Measurements from ENCODE around the gene WNT7B. TPM values are rescaled to one million over a fixed set of nuclear protein-coding genes. Genes with fewer than 3 reads are reported as not detected.

WNT7B gene
- total RNA-seq, result not detected
- total RNA-seq, result 0 to 0.15 reads per million in 2 donors

GRCh38 chr22:45977003-45977411 lies at the start of gene WNT7B:
Gene WNT7B, minus strand, starts transcription at chr22:45977162. Its CDS starts 408 bp downstream, at chr22:45976754.
- no peaks in the 10 kb centered on the region for H3K9me3 ChIP-seq (ENCODE audit: control insufficient read depth, low read length, poor library complexity, severe bottlenecking)
- H3K27me3 Mint-ChIP-seq, result peaks cover 36% of the 10 kb centered on the region
- peak within 1 kb of the TSS; percentile 74 for H3K4me3 Mint-ChIP-seq
- no peak within 1 kb of the TSS for H3K27ac Mint-ChIP-seq
- DNase-seq (no peak), ATAC-seq (no peak)
- peaks cover 3% of the 10 kb centered on the region for H3K36me3 Mint-ChIP-seq (ENCODE audit: low read depth)
- peaks cover 5% of the 10 kb centered on the region for H3K4me1 Mint-ChIP-seq

- peak overlapping the region; percentile 50 for H3K4me3 Mint-ChIP-seq
- H3K27ac Mint-ChIP-seq, result no peak overlapping the region
- ATAC-seq (no peak), DNase-seq (no peak)
- H3K4me1 Mint-ChIP-seq, result peaks cover 16% of the 10 kb centered on the region
- H3K9me3 ChIP-seq (ENCODE audit: control insufficient read depth, low read length, poor library complexity, severe bottlenecking), result no peaks in the 10 kb centered on the region
- peaks cover 7% of the 10 kb centered on the region for H3K36me3 Mint-ChIP-seq (ENCODE audit: low read depth)
- peaks cover 37% of the 10 kb centered on the region for H3K27me3 Mint-ChIP-seq
These were observed 49.3 kb upstream of the WNT7B start for GRCh38 chr22:46025973-46026898.

DNA sequence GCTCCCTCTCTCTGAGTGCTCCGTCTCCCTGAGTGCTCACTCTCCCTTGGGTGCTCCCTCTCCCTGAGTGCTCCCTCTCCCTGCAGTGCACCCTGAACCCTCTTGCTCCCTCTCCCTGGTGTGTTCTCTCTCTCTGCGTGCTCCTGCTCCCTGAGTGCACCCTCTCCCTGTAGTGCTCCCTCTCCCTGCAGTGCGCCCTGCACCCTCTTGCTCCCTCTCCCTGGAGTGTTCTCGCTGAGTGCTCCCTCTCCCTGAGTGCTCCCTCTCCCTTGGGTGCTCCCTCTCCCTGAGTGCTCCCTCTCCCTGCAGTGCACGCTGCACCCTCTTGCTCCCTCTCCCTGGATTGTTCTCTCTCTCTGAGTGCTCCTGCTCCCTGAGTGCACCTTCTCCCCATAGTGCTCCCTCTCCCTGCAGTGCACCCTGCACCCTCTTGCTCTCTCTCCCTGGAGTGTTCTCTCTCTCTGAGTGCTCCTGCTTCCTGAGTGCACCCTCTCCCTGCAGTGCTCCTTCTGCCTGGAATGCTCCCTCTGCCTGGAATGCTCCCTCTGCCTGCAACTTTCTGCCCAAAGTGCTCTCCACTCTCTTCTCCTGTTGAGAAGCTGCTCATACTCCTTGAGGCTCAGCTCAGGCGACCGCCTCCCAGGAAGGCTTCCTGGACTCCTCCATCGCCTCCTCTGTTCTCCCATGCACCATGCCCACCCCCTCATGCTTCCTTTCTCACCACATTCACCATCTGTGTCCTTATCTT lies 48.4 kb upstream of the WNT7B start:
- no peaks in the 10 kb centered on the region for H3K9me3 ChIP-seq (ENCODE audit: control insufficient read depth, low read length, poor library complexity, severe bottlenecking)
- Mint-ChIP-seq H3K27me3 (peaks cover 37% of the 10 kb centered on the region), H3K4me3 (no peak overlapping the region), H3K27ac (no peak overlapping the region), H3K4me1 (peaks cover 16% of the 10 kb centered on the region), H3K36me3 (ENCODE audit: low read depth) (peaks cover 7% of the 10 kb centered on the region)
- ATAC-seq, result no peak
- no peak for DNase-seq

DNA sequence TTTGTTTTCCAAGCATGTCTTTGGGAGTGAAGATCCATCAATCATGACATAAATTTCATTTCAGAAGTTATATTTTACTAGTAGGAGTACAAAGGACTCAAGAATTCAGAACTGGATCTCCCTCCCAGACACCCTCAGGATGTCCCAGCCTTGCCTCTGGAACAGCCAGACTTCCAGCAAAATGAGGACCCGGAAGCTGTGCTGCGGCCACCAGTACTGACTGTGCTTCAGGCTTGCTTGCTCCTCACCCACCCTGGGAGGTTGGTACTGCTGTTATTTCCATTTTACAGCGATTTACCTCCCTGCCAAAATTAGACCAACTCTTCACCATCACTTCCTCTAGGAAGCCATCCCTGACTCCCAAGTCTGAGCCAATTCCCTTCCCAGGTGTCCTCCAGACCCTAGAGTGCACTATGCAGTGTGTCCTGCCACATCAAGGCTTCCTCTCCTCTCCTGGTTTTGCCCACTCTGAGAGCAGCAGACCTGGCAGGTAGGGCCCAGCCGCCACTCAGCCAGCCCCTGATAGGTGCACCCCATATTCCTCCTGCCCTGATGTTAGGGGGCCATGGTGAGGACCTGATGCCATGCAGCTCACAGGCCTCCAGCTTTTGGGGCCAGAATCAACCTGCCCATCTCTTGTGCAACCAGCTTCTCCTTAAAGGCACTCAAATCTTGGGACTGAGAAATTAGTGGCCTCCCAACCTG lies 47.3 kb upstream of the WNT7B start:
- no peak overlapping the region for H3K4me3 Mint-ChIP-seq

DNA sequence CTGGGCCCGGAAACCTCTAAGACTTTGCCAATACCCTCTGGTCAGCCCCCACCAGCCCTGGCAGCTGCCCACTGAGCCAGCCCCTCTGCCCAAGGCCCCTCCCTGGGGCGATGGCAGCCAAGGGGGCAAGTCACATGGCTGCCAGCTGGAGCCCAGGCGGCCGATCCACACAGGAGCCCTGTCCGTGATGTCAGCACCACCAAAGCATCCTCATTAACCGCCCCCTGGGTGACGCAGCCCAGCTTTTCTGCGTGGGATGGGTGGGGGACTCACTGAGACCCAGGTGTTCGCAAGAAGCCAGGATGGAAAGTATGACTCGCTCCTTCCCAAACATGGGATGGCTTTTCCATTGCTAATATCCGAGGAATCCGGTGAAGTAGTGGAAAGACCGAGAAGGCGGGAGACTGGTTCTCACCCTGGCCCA lies 46.6 kb upstream of the WNT7B start:
- H3K4me1 Mint-ChIP-seq, result peaks cover 16% of the 10 kb centered on the region
- peaks cover 37% of the 10 kb centered on the region for H3K27me3 Mint-ChIP-seq
- no peaks in the 10 kb centered on the region for H3K9me3 ChIP-seq (ENCODE audit: control insufficient read depth, low read length, poor library complexity, severe bottlenecking)
- no peak overlapping the region for H3K4me3 Mint-ChIP-seq
- no peak for ATAC-seq
- H3K36me3 Mint-ChIP-seq (ENCODE audit: low read depth), result peaks cover 7% of the 10 kb centered on the region
- no peak overlapping the region for H3K27ac Mint-ChIP-seq
- no peak for DNase-seq

More for the DNA sequence above, 47.3 kb upstream of the WNT7B start:
- no peak for DNase-seq
- no peaks in the 10 kb centered on the region for H3K9me3 ChIP-seq (ENCODE audit: control insufficient read depth, low read length, poor library complexity, severe bottlenecking)
- H3K36me3 Mint-ChIP-seq (ENCODE audit: low read depth), result peaks cover 7% of the 10 kb centered on the region
- no peak for ATAC-seq
- no peak overlapping the region for H3K27ac Mint-ChIP-seq
- H3K4me1 Mint-ChIP-seq, result peaks cover 16% of the 10 kb centered on the region
- H3K27me3 Mint-ChIP-seq, result peaks cover 37% of the 10 kb centered on the region

DNA sequence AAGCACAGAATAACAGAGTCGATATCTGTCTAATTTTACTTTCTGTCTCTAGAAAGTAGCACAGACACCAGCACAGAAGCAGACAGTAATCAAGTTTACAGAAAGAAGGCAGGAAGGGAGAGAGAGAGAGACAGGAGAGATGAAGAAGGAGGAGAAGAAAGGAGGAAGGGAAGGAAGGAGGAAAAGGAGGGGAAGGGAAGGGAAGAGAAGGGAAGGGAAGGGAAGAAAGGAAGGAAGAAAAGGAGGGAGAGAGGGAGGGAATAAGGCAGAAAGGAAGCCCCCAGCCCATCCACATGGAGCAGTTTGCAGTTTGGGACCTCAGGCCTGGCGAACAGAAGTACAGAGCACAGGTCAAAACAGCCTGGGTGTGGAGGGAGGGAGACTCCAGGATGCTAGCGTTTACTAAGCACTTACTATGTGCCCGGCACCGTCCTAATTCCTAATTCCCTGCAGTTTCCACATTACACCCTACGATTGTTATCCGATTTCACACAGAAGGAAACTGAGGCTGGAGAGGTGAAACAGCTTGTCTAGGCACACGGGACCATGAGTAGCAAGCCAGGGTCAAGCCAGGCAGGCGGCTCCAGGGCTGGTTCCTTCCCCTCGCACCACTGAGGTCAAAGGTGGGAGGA lies 46.0 kb upstream of the WNT7B start:
- H3K9me3 ChIP-seq (ENCODE audit: control insufficient read depth, low read length, poor library complexity, severe bottlenecking), result no peaks in the 10 kb centered on the region
- peaks cover 33% of the 10 kb centered on the region for H3K27me3 Mint-ChIP-seq

GRCh38 chr22:46021577-46021976 lies 44.6 kb upstream of the WNT7B start:
- DNase-seq (no peak), ATAC-seq (no peak)
- Mint-ChIP-seq H3K27me3 (peaks cover 26% of the 10 kb centered on the region), H3K4me3 (no peak overlapping the region), H3K4me1 (peaks cover 8% of the 10 kb centered on the region), H3K36me3 (ENCODE audit: low read depth) (peaks cover 7% of the 10 kb centered on the region), H3K27ac (no peak overlapping the region)
- no peaks in the 10 kb centered on the region for H3K9me3 ChIP-seq (ENCODE audit: control insufficient read depth, low read length, poor library complexity, severe bottlenecking)

More for the DNA sequence above, 46.0 kb upstream of the WNT7B start:
- DNase-seq (no peak), ATAC-seq (no peak)
- H3K27ac Mint-ChIP-seq, result no peak overlapping the region
- H3K36me3 Mint-ChIP-seq (ENCODE audit: low read depth), result peaks cover 7% of the 10 kb centered on the region
- no peak overlapping the region for H3K4me3 Mint-ChIP-seq
- peaks cover 15% of the 10 kb centered on the region for H3K4me1 Mint-ChIP-seq

DNA sequence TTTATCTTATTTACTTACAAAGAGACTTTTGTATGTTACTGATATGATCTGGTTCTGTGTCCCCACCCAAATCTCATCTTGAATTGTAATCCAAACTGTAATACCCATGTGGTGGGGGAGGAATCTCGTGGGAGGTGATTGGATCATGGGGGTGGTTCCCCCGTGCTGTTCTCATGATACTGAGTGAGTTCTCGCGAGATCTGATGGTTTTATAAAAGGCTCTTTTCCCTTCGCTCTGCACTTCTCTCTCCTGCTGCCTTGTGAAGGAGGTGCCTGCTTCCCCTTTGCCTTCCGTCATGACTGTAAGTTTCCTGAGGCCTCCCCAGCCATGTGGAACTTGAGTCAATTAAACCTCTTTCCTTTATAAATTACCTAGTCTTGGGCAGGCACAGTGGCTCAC lies 42.4 kb upstream of the WNT7B start:
- Mint-ChIP-seq H3K4me1 (peaks cover 3% of the 10 kb centered on the region), H3K36me3 (ENCODE audit: low read depth) (no peaks in the 10 kb centered on the region), H3K27me3 (peaks cover 4% of the 10 kb centered on the region), H3K4me3 (no peak overlapping the region), H3K27ac (no peak overlapping the region)
- H3K9me3 ChIP-seq (ENCODE audit: control insufficient read depth, low read length, poor library complexity, severe bottlenecking), result no peaks in the 10 kb centered on the region
- ATAC-seq (no peak), DNase-seq (no peak)

DNA sequence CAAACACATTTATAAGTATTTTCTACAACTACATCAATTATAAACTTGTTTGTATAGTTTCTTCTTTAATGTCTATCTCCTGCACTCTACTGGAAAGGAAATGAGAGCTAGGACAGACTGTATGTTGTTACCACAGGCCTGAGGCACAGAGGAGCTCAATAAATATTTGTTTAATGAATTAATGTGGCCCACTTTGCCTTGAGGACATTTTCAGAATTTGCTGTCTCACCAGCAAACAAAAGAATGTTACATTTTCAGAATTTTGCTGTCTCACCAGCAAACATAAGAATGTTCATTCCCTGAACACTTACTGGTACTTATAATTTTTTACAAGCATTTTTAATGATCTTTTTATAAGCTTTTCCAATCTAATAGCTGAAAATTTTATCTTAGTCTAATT lies 41.9 kb upstream of the WNT7B start:
- no peaks in the 10 kb centered on the region for H3K9me3 ChIP-seq (ENCODE audit: control insufficient read depth, low read length, poor library complexity, severe bottlenecking)
- H3K27ac Mint-ChIP-seq, result no peak overlapping the region
- ATAC-seq (no peak), DNase-seq (no peak)
- H3K36me3 Mint-ChIP-seq (ENCODE audit: low read depth), result no peaks in the 10 kb centered on the region
- no peaks in the 10 kb centered on the region for H3K27me3 Mint-ChIP-seq
- peaks cover 3% of the 10 kb centered on the region for H3K4me1 Mint-ChIP-seq
- no peak overlapping the region for H3K4me3 Mint-ChIP-seq

DNA sequence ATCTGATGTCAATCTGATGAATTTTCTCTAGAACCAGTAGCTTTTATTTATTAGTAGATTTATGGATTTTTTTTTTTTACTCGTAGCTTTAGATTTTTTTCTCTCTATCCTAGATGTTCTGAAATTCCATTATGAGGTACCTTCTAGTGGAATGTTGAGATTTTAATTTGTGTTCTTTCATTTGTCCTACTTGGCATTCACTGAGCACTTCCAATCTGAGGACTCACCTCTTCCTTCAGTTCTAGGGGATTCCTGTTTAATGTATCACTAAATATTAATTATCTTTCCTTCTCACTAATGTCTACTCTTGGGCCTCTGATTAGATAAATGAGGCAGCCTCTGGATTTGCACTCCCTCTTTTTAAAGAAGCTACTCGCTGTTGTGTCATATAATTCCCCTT lies 40.2 kb upstream of the WNT7B start:
- H3K9me3 ChIP-seq (ENCODE audit: control insufficient read depth, low read length, poor library complexity, severe bottlenecking), result no peaks in the 10 kb centered on the region
- H3K27me3 Mint-ChIP-seq, result no peaks in the 10 kb centered on the region
- no peaks in the 10 kb centered on the region for H3K36me3 Mint-ChIP-seq (ENCODE audit: low read depth)
- H3K27ac Mint-ChIP-seq, result no peak overlapping the region
- peaks cover 5% of the 10 kb centered on the region for H3K4me1 Mint-ChIP-seq
- no peak for ATAC-seq
- H3K4me3 Mint-ChIP-seq, result no peak overlapping the region
- DNase-seq, result no peak

GRCh38 chr22:46013460-46014416 lies 36.8 kb upstream of the WNT7B start:
- Mint-ChIP-seq H3K4me1 (peaks cover 5% of the 10 kb centered on the region), H3K27me3 (no peaks in the 10 kb centered on the region), H3K27ac (peak overlapping the region; percentile 92), H3K36me3 (ENCODE audit: low read depth) (no peaks in the 10 kb centered on the region), H3K4me3 (peak overlapping the region; percentile 91)
- DNase-seq, result peak; percentile 59 to 66 (median 60)
- peak; percentile 86 for ATAC-seq
- H3K9me3 ChIP-seq (ENCODE audit: control insufficient read depth, low read length, poor library complexity, severe bottlenecking), result no peaks in the 10 kb centered on the region

DNA sequence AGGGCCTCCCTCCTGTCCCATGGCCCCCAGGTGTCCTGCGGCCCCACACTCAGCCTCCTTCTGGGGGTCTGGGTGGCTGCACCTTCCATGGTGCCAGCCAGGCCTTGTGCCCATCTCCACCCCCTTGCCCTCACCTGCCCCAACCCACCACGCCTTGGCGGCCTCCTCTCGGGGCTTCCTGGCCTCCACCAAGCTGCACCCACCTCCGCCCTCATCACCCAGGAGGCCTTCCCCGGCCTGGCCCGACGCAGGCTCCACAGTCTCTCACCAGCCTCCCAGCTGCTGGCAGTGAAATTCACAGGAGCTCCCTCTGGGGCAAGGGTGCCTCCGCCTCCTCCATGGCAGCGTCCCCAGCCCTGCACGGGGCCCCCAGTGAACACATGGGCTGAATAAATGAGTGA lies 35.9 kb upstream of the WNT7B start:
- H3K4me3 Mint-ChIP-seq, result peak overlapping the region; percentile 91
- ATAC-seq (no peak), DNase-seq (no peak)
- H3K27me3 Mint-ChIP-seq, result no peaks in the 10 kb centered on the region
- peaks cover 5% of the 10 kb centered on the region for H3K4me1 Mint-ChIP-seq
- no peaks in the 10 kb centered on the region for H3K9me3 ChIP-seq (ENCODE audit: control insufficient read depth, low read length, poor library complexity, severe bottlenecking)
- H3K36me3 Mint-ChIP-seq (ENCODE audit: low read depth), result no peaks in the 10 kb centered on the region
- H3K27ac Mint-ChIP-seq, result peak overlapping the region; percentile 92

Measured in T-helper 17 cell (primary cell).